HG02763 (cell line): ENCODE results near the gene RNGTT.
"Not testable (repeated sequence)": the region's sequence is repeated elsewhere in the genome, so short reads cannot be mapped to it uniquely, and the experiment has no call there.

Experiments
- ATAC-seq: cut with Tn5 transposase; IDR thresholded peaks from one replicate; pipeline ENCODE4 v1.9.1; 2021; ENCODE audit warnings: mild to moderate bottlenecking, moderate library complexity; ENCODE audit not compliant: unreplicated experiment

RNGTT gene

DNA sequence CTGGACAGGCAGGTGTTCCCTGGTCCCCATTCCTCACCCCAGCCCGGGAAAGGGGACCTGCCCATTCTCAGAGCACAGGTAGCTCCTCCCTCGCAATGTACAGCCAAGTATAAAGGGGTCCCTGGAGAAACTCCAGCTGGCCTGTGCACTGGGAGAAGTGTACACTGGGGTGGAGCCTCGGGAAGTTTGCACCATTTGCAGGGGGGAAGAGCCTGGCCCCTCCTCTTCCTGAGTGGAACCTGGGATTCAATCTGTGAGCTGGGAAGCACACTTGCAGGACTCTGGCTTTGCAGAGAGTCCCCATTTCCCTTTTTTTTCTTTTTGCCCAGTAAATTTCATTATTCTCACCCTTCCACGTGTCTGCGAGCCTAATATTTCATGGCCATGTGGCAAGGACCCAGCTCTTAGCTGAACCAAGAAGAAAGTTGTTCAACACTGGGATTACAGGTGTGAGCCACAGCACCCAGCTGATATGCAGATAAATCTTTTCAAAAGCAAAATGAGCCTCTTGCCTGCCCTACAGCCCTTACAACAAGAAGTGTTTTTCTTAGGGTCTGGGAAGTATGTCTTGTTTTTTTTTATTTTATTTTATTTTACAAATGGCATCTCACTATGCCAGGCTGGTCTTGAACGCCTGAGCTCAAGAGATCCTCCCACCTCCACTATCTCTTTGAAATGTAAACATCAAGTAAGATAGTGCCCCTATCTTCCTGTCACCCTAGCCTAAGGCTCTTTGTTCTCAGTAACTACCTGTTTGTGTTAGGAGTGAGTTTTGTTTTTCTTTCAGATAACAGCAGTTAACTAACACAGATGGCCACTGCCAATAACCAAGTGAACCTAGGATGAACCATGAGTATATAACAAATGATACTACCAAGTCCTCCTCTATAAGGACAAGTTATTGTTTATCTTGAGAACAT lies 9.3 kb upstream of the RNGTT start:
- ATAC-seq, result no peak

DNA sequence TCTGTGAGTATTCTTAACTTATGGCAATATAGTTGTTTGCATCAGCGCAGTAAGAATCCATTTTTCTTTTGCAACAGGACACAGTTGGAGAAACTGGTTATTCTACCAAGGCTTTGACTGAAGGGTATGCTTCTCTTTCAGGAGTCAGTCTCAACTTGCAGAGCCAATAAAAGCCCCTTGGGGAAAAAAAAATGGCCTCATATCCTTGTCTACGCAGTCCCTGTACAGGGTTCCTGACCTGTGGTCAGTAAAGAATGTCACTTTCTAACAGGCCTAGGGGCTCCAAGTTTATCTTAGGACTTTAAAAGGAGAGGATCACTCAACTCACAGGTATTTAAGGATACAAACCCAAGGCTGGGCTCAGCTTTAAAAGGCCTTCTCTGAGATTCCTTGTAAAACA lies 6.9 kb upstream of the RNGTT start:
- no peak for ATAC-seq

DNA sequence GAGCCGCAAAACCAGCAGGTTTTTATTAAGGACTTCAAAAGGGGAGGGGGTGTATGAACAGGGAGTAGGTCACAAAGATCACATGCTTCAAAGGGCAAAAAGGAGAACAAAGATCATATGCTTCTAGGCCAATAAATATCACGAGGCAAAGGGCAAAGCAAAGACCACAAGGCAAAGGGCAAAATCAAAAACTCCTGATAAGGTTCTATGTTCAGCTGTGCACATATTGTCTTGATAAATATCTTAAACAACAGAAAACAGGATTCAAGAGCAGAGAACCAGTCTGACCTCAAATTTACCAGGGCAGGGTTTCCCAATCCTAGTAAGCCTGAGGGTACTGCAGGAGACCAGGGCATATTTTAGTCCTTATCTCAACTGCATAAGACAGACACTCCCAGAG lies 5.8 kb upstream of the RNGTT start:
- ATAC-seq, result not testable (repeated sequence)

DNA sequence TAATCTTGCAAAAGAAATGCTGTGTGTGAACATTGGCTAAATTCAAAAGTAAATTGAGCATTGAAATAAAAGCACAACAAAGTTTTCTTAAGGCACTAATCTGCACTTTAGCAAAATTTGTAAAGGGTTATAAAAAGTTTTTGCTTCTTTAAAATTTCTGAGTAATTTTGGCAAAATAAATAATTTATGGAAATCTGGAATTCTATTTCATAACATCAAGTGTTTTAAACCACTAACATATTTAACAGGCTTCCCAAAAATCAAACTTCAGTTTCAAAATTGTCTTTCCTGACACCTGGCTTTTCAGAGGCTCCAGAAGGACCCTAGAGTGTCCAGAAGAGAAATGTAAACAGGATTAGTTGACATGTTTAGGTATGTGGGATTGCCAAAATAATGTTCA lies 4.5 kb upstream of the RNGTT start:
- ATAC-seq, result no peak

DNA sequence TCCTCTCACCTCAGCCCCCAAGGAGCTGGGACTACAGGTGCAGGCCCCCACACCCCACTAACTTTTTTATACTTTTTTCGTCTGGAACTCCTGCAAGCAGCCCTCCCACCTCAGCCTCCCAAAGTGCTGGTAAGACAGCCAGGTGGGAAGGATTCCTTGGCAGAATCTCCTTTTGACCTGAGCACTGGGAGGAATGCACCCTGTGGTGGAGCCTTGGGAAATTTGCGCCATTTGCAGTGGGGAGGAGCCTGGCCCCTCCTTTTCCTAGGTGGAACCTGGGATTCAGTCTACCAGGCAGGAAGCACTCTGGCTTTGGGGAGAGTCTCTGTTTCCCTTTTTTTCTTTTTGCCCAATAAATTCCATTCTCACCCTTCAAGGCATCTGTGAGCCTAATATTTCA lies 2.3 kb upstream of the RNGTT start:
- no peak for ATAC-seq

DNA sequence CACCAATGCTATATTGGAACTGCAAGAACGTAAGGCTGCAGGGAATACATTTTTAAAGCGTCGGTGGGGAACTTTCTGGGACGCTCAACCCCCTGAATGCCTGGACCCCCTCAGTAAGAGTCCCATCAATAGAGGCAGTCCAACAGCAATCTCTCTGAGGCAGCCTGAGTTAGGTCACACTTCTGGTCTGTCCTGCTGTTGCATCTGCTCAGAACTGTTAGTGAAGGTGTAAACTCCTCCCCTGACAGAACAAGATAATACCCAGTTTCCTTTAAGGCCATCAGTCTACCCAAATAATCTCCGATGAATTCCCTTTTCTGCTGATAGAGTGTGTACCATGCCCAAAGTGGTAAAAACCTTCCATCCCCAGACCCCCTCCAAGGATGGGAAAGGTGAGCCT lies 1.1 kb upstream of the RNGTT start:
- no peak for ATAC-seq

DNA sequence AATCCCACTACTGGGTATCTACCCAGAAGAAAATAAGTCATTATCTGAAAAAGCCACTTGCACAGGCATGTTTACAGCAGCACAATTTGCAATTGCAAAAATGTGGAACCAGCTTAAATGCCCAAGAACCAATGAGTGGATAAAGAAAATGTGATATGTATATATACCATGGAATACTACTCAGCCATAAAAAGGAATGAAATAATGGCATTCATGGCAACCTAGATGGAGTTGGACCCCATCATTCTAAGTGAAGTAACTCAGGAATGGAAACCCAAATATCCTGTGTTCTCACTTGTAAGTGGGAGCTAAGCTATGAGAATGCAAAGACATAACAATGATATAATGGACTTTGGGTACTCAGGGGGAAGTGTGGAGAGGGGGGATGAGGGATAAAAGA lies 4.6 kb downstream of the RNGTT start:
- no peak for ATAC-seq

DNA sequence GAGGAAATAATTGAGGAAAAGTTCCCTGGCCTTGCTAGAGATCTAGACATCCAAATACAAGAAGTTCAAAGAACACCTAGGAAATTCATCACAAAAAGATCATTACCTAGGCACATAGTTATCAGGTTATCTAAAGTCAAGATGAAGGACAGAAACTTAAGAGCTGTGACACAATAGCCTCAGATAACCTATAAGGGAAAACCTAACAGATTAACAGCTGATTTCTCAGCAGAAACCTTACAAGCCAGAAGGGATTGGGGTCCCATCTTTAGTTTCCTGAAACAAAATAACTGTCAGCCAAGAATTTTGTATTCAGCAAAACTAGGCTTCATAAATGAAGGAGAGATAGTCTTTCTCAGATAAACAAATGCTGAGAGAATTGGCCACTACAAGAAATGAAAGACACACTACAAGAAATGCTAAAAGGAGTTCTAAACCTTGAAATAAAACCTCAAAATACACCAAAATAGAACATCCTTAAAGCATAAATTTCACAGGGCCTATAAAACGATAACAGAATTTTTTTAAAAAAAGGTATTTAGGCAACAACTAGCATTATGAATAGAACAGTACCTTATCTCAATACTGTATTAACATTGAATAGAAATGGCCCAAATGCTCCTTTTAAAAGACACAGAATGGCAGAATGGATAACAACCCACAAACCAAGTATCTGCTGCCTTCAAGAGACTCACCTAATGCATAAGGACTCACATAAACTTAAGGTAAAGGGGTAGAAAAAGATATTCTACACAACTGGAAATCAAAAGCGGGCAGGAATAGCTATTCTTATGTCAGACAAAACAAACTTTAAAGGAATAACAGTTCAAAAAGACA lies 9.7 kb downstream of the RNGTT start:
- no peak for ATAC-seq

DNA sequence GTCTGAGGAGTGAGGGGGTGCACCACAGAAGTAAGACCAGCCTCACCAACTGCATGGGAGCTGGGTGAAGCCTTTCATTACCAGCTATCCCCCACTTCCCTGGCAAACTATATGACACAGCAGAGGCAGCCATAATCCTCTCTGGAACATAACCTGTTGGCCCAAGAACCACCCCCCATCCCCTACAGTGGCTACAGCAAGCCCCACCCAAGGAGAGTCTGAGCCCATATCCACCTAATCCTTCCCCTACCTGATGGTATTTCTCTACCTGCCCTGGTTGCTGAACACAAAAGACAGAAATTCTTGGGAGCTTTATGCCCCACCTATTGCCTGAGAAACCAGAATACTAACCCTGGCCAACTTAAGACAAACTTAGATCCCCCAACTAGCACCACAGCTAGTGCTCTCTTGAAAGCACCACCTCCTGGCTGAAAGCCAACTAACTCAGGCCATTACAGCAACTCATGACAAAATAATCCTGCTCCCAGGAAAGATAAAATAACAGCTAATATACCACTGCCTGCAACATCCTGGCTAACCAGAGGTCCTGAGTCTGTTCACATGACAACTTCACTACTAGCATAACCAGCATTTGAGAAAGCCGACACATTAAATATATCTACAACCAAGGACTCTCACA lies 11.2 kb downstream of the RNGTT start:
- no peak for ATAC-seq

DNA sequence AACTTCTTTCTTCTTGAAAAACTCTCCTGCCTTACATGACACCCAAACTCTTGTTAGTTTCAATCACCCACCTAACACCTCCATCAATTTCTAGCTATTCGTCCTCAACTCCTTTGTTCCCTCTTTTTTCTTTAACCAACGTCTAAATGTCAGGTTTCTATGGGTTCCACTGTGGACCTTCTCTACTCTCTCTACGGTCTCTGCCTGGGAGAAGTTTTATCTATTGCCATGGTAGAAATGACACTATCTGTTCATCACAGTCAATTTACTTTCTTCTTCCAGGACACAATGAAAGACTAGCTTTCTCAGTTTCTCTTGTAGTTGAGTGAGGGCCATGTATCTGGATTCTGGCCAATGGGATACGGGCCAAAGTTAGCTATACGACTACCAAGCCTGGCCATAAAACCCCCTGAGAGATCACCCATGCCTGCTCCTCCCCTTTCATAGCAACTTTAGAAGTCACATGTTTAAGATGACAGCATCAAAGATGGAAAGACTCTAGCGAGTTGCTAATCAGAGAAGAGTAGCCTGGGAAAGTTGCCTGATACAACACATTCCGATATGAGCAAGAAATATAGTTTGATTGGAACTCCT lies 17.9 kb downstream of the RNGTT start:
- no peak for ATAC-seq

DNA sequence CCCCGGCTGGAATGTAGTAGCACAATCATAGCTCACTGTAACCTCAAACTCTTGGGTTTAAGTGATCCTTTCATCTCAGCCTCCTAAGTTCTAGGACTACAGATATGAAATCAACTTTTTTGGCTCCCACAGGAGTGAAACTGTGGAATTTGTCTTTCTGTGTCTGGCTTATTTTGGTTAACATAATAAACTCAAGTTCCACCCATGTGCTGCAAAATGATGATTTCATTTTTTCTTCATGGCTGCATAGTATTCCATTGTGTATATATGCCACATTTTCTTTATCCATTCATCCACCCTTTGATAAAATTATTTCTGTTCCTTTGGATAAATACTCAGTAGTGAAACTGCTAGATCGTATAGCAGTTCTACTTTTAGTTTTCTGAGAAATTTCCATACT lies 29.9 kb downstream of the RNGTT start:
- ATAC-seq, result no peak

DNA sequence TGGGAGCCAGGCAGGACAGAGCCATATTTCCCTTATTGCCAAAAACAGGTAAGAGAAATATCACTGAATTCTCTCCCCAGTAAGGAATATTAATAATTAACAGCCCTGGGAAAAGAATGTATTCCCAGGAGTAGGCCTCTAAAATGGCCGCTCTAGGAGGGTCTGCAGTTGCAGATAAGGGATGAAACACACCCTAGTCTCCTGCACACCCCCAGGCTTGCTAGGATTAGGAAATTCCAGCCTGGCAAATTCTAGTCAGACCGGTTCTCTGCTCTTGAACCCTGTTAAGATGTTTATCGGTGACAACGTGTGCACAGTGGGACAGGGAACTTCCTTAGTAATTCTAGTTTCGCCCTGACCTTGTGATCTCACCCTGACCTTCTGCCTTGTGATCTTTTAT lies 31.4 kb downstream of the RNGTT start:
- not testable (repeated sequence) for ATAC-seq

DNA sequence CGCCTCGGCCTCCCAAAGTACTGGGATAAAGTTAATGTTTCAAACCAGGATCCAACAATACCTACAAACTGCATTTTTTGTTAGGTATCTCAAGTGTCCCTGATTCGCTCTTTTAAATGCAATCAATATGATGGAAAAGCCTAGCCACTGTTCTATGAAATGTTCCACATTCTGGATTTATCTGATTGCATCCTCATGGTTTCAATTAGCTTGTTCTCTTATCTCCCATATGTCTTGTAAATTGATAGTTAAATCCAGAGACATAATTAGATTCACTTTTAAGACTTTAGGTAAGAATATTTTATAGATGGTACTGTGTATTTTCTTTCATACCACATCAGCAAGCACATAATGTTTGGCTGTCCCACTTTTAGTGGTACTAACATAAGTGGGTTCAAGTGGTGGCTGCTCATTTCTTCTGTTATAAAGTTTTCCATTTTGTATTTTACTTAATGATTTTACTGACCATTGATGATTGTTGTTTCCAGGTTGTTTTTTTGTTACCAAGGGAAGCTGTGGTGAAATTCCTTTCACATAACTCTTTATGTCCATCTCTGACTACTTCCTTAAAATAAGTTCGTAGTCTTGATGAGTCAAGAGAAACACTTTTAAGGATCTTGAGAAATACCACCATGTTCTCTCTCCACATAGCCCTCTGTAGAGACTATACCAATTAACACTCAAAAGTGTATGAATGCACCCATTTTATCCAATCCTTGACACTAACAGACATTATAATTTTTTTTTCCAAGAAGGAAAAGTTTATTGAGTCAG lies 40.5 kb downstream of the RNGTT start:
- no peak for ATAC-seq

DNA sequence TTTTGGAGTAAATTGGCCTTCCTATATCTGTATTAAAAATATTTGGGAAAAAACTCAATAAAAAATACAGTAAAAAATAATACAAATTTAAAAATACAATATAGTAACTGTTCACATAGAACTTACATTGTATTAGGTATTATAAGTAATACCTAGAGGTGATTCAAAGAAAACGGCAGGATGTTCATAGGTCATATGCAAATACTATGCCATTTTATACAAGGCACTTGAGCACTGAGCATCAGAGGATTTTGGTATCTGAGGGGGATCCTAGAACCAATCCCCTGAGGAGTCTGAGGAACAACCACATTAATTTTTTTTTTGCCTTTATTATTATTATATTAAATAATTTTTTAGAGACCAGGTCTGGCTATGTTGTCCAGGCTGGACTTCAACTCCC lies 41.7 kb downstream of the RNGTT start:
- ATAC-seq, result no peak

DNA sequence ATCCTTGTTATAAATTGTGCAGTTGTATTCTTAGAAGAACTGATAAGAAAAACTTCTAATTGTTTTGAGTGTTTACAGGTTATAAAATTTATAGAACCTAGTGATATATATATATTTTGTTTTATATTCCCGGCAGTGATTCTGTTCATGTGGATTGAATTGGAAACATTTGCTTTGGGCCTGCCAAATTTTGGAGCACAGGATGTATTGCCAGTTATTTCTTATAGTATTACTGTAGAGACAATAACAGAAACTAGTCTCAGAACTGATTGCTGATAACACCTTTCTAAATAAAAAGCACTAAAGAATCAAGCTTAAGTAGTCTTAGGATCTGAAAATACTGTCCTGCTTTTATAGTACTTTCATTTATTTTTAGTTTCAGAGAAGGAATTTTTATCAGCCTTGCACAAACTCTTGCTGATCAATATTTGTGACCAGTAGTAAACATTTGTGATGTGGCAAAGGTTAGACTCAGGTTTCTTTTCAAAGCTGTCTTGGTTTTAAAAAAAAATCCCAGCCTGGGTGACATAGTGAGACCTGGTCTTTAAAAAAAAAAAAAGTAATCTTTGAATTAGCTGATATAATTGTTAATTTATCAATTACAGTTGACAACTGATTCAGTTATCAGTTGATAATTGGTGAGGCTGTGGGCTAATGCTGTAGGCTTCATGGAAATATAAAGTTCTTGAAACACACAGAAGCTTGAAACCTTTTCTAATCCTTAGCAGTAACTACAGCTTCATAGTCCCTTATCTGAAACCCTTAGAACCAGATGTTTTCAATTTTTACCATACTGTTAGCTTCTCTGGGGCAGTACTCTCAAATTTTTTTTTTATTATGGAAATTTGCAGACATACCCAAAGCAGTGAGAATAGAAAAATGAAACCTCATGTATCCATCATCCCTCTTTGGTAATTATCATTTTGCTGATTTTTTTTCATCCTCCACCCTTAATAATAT lies 42.4 kb downstream of the RNGTT start:
- no peak for ATAC-seq

DNA sequence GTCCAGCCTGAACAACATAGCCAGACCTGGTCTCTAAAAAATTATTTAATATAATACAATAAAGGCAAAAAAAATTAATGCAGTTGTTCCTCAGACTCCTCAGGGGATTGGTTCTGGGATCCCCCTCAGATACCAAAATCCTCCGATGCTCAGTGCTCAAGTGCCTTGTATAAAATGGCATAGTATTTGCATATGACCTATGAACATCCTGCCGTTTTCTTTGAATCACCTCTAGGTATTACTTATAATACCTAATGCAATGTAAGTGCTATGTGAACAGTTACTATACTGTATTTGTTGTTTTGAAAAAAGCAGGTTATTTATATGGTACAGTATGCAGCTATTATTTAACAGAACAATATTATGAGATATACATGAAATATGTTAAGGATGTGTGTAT lies 43.3 kb downstream of the RNGTT start:
- no peak for ATAC-seq

DNA sequence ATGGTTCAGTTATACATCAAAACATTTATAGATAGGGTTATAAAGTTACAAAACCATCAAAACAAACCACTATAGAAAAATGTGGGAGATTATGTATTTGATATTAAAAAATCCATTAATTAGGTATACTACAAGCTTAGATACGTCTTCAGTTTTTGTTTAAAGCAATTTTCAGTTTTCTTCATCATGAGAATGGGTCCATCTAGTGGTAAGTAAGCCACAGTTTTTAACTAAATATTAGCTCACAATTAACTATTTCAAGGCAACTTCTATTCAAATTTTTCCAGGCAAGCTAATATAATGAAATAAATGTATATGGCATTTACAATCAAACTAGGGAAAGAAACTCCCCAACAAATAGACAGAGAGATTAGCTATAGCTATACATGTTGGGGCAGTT lies 44.4 kb downstream of the RNGTT start:
- no peak for ATAC-seq

DNA sequence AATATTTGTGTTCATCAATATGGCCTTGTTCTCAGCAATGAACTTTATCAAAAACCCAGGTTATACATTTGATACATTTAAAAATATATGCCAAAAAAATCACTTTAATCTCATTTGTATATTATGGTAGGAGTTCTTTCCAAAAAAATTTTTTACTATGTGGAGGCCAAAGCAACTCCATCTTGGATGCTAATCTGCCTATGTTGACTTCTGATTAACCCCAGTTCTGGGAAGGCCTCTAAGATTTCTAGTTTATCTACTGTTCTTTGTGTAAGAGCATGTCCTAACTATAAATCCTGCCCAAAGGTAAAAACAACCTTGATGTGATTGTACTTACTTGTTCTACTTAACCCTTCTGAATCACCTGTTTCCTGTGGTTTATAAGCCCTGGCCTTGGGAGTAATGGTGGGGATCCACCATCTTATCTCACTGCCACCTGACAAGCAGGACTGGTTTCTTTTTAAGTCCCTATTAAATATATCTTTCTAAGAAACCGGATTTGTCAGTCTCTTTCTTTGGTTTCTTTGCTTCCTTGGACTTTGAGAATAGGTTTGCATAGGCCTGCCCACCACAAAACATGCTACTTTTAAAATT lies 46.7 kb downstream of the RNGTT start:
- no peak for ATAC-seq
